ENCODE results near the gene GTF2H4.

GRCh38 chr6:30889921-30890645 is 17.9 kb upstream of the GTF2H4 start:
- TF ChIP-seq CTCF (IDR thresholded peaks at IDR 0.05) (no peak), POLR2A (IDR thresholded peaks at IDR 0.05) (no peak)

All from uterus (tissue), 2 donors.